Pancreas (tissue), 10 donors: ENCODE data around the gene CDH19. TPM values are rescaled to one million over a fixed set of nuclear protein-coding genes. Genes with fewer than 3 reads are reported as not detected.

ENCODE experiments used
- ATAC-seq, 4 donors: fragments of 200-7000 bp; cut with Tn5 transposase; one replicate each; pipeline versions ENCODE4 v1.8.0 to v1.9.1; 2020; ENCODE audit warnings: mild to moderate bottlenecking in 4 of 4, moderate library complexity in 4 of 4
- DNase-seq, 6 donors: peaks; one replicate each; pipeline ENCODE4 v3.0.0-alpha.2; 2020
- FAIRE-seq: peaks from 2 replicates; lab custom pipeline; 2012; peaks lifted over from hg19 to GRCh38; lab: Jason Lieb, UNC
- H3K27ac ChIP-seq, 4 donors: fragments of 200-600 bp; sonication (generic); 1 replicate in 3 of 4; 2 replicates in 1 of 4; pipeline versions ENCODE4 v1.5.0 to v1.8.0; 2020
- H3K27me3 ChIP-seq, 4 donors: fragments of 200-600 bp; one replicate each; pipeline ENCODE4 v1.8.0; 2021
- H3K36me3 ChIP-seq, 3 donors: fragments of 200-600 bp; sonication (generic) in 1 of 3; one replicate each; pipeline versions ENCODE4 v1.5.0 to v1.8.0; 2020 to 2021
- H3K4me1 ChIP-seq, 3 donors: fragments of 200-600 bp; one replicate each; pipeline ENCODE4 v1.8.0; 2021
- H3K4me3 ChIP-seq, 4 donors: fragments of 200-600 bp; sonication (generic) in 2 of 4; one replicate each; pipeline versions ENCODE4 v1.5.0 to v1.8.0; 2020 to 2021
- H3K9me3 ChIP-seq, 4 donors: fragments of 200-600 bp; one replicate each; pipeline ENCODE4 v1.8.0; 2021
- CTCF ChIP-seq, 4 donors: fragments of 200-600 bp; sonication (generic) in 3 of 4; IDR thresholded peaks; one replicate each; pipeline versions ENCODE4 v1.5.0 to v1.8.0; 2021; ENCODE audit warnings: antibody characterized with exemption in 4 of 4
- WGBS, 2 donors: extraction: QIAGEN DNeasy Blood & Tissue Kit; methylation state at CpG; one replicate each; pipeline ENCODE4 v1.1.7; 2013; 5-methylcytosine and 5-hydroxymethylcytosine counted together
- intact Hi-C, 3 donors: fragments of 100-400 bp; cut with DNase I; formaldehyde crosslinking; loops; one replicate each; pipeline versions ENCODE4 v1.11.1 to v1.14.2; 2022
- polyA plus RNA-seq, 2 donors: library from polyadenylated mRNA; stranded (reverse); fragments of 200-250 nt; gene quantifications; one replicate each; pipeline ENCODE4 v1.2.3, GENCODE V29; 2013
- total RNA-seq, 6 donors: library from RNA; stranded (reverse); fragmentation: NEBNext Ultra II Directional in 4 of 6; extraction: Animal tissue kit (Norgen Biotek cat#: 25700) in 4 of 6; gene quantifications; one replicate each; pipeline versions ENCODE4 v1.2.1 to v1.2.4, GENCODE V29; 2021 to 2023
- donor health status: healthy with polysubstance abuse.
- donor health status: DM: no; HTN: no; CAD: no; lungs with moderate emphysema.
- donor health status: DM: no; HTN: no; CAD: no.
- donor health status: control.
- donor health status: control.
- donor health status: Bipolar disorder and iron deficiency.
- donor health status: DM: yes; HTN: yes; CAD: no.
- donor health status: DM: no; HTN: no; CAD: no.
- donor health status: DM: no; HTN: no; CAD: no.
- donor health status: DM: yes; HTN: yes; CAD: no.

Gene CDH19
- total and polyA plus RNA-seq, 8 donors, result 0.20 to 1.4 (median 0.46) TPM

GRCh38 chr18:66623821-66624220, 19.9 kb upstream of the CDH19 start:
- 69 to 97% methylated on average over 1 of the region's 1 CpG for WGBS, 2 donors
- intact Hi-C loops, result no loop called here
- no peak overlapping the region for H3K4me3 ChIP-seq
- no peaks in the 10 kb centered on the region for H3K4me1 ChIP-seq
- DNase-seq (no peak), FAIRE-seq (no peak), ATAC-seq (no peak)
- TF ChIP-seq CTCF (IDR thresholded peaks at IDR 0.05), result no peak
- no peaks in the 10 kb centered on the region for H3K9me3 ChIP-seq
- H3K27me3 ChIP-seq, result no peaks in the 10 kb centered on the region
- H3K27ac ChIP-seq, result no peak overlapping the region
- no peaks in the 10 kb centered on the region for H3K36me3 ChIP-seq

GRCh38 chr18:66621816-66622576, 18.1 kb upstream of the CDH19 start:
- 82 to 85% methylated on average over 12 of the region's 12 CpGs for WGBS, 2 donors
- no peaks in the 10 kb centered on the region for H3K9me3 ChIP-seq
- H3K4me1 ChIP-seq, result no peaks in the 10 kb centered on the region
- H3K36me3 ChIP-seq, result no peaks in the 10 kb centered on the region
- H3K27me3 ChIP-seq, result no peaks in the 10 kb centered on the region
- ATAC-seq (no peak), FAIRE-seq (no peak), DNase-seq (no peak)
- TF ChIP-seq CTCF (IDR thresholded peaks at IDR 0.05), result no peak
- intact Hi-C loops, result no loop called here
- H3K27ac ChIP-seq, result no peak overlapping the region
- H3K4me3 ChIP-seq, result no peak overlapping the region

GRCh38 chr18:66616523-66616983, 12.7 kb upstream of the CDH19 start:
- Histone ChIP-seq H3K27ac (no peak overlapping the region), H3K4me3 (no peak overlapping the region), H3K27me3 (no peaks in the 10 kb centered on the region), H3K9me3 (no peaks in the 10 kb centered on the region), H3K4me1 (no peaks in the 10 kb centered on the region), H3K36me3 (no peaks in the 10 kb centered on the region)
- TF ChIP-seq CTCF (IDR thresholded peaks at IDR 0.05), result peak in 1 of 4 donors; percentile 12
- ATAC-seq (peak in 3 of 4 donors; percentile 50 to 57 (median 54)), FAIRE-seq (no peak), DNase-seq (peak in 1 of 6 donors; percentile 6)
- 67 to 78% methylated on average over 4 of the region's 4 CpGs for WGBS, 2 donors
- intact Hi-C loops, result no loop called here

GRCh38 chr18:66615176-66615575, 11.3 kb upstream of the CDH19 start:
- intact Hi-C loops, result no loop called here
- no peak for TF ChIP-seq CTCF (IDR thresholded peaks at IDR 0.05)
- Histone ChIP-seq H3K36me3 (no peaks in the 10 kb centered on the region), H3K4me3 (no peak overlapping the region), H3K27me3 (no peaks in the 10 kb centered on the region), H3K27ac (no peak overlapping the region), H3K9me3 (no peaks in the 10 kb centered on the region), H3K4me1 (no peaks in the 10 kb centered on the region)
- ATAC-seq (no peak), DNase-seq (no peak), FAIRE-seq (no peak)

GRCh38 chr18:66607632-66608031, 3.7 kb upstream of the CDH19 start:
- 97 to 98% methylated on average over 6 of the region's 6 CpGs for WGBS, 2 donors
- Histone ChIP-seq H3K27me3 (no peaks in the 10 kb centered on the region), H3K9me3 (no peaks in the 10 kb centered on the region), H3K27ac (no peak overlapping the region), H3K36me3 (no peaks in the 10 kb centered on the region), H3K4me3 (no peak overlapping the region), H3K4me1 (no peaks in the 10 kb centered on the region)
- TF ChIP-seq CTCF (IDR thresholded peaks at IDR 0.05), result no peak
- intact Hi-C loops, result no loop called here
- ATAC-seq (no peak), DNase-seq (no peak), FAIRE-seq (no peak)
